Stimulated activated effector memory CD8-positive, alpha-beta T cell treated with anti-CD3 and anti-CD28 coated beads, Interleukin-12 subunit alpha, Interleukin-12 subunit beta, amount 100 ng/mL, for 72 hours (primary cell): ENCODE measurements around the gene CARMIL1.

Experiments used
- ATAC-seq: fragments of 150-1000 bp; cut with Tn5 transposase; 2 replicates; pipeline ENCODE4 v1.10.0; 2021
- DNase-seq, 2 donors: peaks; one replicate each; pipeline ENCODE4 v3.0.0; 2021 to 2022; ENCODE audit warnings: low spot score in 2 of 2
- H3K27ac Mint-ChIP-seq: one replicate; pipeline ENCODE4 v1.8.0; 2022; ENCODE audit warnings: mild to moderate bottlenecking, mixed read lengths
- H3K36me3 Mint-ChIP-seq: one replicate; pipeline ENCODE4 v1.8.0; 2022; ENCODE audit warnings: mild to moderate bottlenecking, mixed read lengths
- H3K4me1 Mint-ChIP-seq: one replicate; pipeline ENCODE4 v1.8.0; 2022; ENCODE audit warnings: mixed read lengths
- H3K4me3 Mint-ChIP-seq: one replicate; pipeline ENCODE4 v1.8.0; 2022; ENCODE audit warnings: mild to moderate bottlenecking, mixed read lengths
- H3K9me3 Mint-ChIP-seq: one replicate; pipeline ENCODE4 v1.8.0; 2022; ENCODE audit warnings: mixed read lengths

CARMIL1 gene

DNA sequence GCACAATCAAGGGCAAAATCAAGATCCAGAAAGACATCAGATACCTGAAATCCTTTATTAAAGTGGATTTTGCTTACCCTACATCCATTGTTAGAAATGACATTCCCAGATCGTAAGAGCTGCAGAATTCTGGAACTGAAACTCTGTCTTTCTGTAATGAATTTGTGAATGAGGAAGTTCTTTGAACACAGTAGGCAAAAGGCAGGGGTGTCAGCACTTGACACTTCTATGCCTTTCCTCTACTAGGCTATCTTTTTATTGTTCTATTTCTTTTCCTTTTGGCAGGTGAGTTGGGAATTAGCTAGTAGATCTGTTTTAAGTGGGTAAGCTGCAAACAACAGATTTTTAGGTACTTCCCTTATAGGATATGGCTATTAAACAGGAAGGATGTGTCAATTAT is 126.3 kb downstream of the CARMIL1 start:
- Mint-ChIP-seq H3K36me3 (no peaks in the 10 kb centered on the region), H3K9me3 (no peaks in the 10 kb centered on the region), H3K4me1 (no peaks in the 10 kb centered on the region), H3K27ac (no peak overlapping the region), H3K4me3 (no peak overlapping the region)
- ATAC-seq (no peak), DNase-seq (no peak)

DNA sequence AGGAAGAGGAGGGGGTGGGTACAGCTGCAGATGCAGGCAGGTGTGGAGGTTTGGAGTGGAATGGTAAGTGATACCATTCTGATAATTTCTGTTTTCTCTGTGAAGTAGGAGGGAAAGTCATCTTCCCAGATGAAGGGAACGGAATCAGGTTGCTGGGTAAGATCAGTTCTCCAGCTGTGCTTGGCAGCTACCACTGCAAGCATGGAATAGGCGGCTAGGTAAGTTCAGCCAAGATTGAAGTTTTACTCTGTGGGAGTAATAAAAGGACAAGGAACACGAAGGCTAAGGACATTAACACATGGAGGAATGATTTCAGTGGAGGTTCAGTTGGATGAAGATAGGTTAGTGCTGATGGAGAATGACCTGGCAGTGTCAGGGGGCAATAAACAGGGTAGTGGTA is 128.3 kb downstream of the CARMIL1 start:
- H3K27ac Mint-ChIP-seq: no peak overlapping the region
- no peak overlapping the region for H3K4me3 Mint-ChIP-seq
- no peaks in the 10 kb centered on the region for H3K4me1 Mint-ChIP-seq
- no peaks in the 10 kb centered on the region for H3K36me3 Mint-ChIP-seq
- no peak for ATAC-seq
- H3K9me3 Mint-ChIP-seq: no peaks in the 10 kb centered on the region
- no peak for DNase-seq

DNA sequence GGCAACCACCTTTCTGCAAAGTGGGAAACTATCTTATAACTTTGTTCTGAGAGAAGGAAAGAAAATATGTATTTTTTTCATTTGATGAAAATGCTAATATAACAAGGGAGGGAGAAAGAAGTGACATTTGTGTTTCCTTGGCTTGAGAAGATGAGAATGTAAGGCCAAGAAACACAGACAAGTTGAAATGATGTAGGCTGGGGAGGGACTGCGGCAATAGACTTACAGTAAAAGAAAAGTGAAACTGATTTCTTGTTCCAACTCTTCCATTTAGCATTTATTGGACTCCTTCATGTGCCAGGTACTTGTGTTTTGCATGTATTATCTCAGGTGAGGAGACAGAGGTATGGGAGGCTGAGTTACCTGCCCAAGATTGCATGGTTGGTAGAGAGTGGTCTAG is 130.9 kb downstream of the CARMIL1 start:
- Mint-ChIP-seq H3K27ac (no peak overlapping the region), H3K4me1 (no peaks in the 10 kb centered on the region), H3K36me3 (no peaks in the 10 kb centered on the region), H3K9me3 (no peaks in the 10 kb centered on the region), H3K4me3 (no peak overlapping the region)
- ATAC-seq (no peak), DNase-seq (no peak)

DNA sequence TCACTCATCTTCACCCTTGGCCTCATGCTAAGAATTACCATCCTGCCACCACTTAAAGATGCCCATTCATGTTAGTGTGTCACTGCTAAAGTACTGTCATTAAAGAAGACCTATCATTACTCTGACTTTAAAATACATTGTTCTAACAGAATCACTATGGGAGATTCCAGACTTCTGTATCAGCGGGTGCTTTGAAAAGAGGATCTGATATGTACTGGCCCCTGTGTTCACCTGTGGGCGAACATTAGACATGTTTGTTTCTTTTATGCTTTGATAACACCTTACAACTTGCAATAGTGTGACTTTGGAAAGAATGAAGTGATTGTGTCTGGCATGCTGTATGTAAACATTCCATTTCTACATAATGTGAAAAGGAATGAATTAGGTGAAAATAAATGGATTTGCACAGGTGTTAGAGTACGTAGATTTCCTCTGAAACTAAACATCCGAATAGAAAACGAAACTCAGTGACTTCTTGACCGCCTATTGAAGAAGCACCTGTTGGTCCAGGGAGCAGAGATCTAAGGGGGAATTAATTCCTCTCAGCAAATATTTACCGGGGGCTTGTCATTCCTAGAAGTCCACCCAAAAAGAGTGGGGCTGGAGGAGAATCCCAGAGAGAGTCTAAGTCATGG is 132.3 kb downstream of the CARMIL1 start:
- no peaks in the 10 kb centered on the region for H3K4me1 Mint-ChIP-seq
- no peak overlapping the region for H3K27ac Mint-ChIP-seq
- no peaks in the 10 kb centered on the region for H3K9me3 Mint-ChIP-seq
- H3K36me3 Mint-ChIP-seq: no peaks in the 10 kb centered on the region
- ATAC-seq: no peak
- no peak overlapping the region for H3K4me3 Mint-ChIP-seq
- DNase-seq: no peak

DNA sequence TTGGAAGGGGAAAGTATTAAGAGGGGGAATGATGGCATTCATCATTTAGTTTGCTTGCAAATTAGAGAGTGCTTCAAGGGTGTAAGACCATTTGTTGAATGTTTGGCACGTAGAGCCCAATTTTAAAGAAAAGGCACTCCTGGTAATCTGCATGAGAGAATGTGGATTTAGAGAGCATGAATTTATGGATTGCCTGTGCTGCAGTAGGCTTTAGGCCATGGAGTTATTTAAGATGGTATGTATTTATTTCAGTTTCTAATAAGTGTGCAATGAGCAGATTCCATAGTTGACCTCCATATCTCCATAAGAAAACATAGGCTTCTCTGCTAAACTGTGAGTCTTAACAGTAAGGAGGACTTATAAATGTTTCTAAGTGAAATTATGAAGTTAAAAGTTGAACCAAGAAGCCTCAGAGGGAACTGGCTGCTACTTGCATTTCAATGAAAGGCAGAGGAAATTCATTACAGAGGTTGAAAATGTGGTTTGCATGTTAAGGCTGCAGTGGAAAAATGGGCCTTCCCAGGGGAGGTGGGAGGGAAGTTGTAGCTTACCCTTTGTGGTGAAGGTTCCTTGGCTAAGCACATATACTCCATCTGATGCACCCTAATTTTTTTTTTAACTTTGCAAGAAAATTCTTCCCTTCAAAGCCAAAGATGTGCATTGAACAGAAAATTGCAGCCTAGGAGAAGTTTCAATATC is 134.2 kb downstream of the CARMIL1 start:
- no peaks in the 10 kb centered on the region for H3K4me1 Mint-ChIP-seq

DNA sequence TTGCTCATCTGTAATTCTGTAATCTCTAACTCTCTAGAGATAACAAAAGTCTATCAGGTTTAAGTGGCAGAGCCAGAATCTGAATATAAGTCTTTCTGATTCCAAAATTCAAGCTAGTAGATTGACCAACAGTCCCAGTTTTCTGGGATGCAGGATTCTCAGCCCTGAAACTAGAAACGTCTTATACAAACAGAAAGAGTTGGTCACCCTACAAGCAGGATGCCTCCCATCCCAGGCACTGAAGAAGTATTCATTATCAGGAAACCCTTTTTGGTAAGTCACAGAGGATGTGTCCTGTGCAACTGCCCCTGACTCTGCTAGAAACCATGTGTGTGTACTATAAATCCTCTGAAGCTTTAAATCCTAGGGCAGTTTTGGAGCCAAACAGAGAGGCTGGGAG is 135.0 kb downstream of the CARMIL1 start:
- Mint-ChIP-seq H3K36me3 (no peaks in the 10 kb centered on the region), H3K4me3 (no peak overlapping the region), H3K9me3 (no peaks in the 10 kb centered on the region), H3K4me1 (no peaks in the 10 kb centered on the region), H3K27ac (no peak overlapping the region)
- no peak for ATAC-seq
- no peak for DNase-seq

More for the DNA sequence above, 134.2 kb downstream of the CARMIL1 start:
- Mint-ChIP-seq H3K36me3 (no peaks in the 10 kb centered on the region), H3K27ac (no peak overlapping the region), H3K4me3 (no peak overlapping the region), H3K9me3 (no peaks in the 10 kb centered on the region)
- DNase-seq (no peak), ATAC-seq (no peak)

DNA sequence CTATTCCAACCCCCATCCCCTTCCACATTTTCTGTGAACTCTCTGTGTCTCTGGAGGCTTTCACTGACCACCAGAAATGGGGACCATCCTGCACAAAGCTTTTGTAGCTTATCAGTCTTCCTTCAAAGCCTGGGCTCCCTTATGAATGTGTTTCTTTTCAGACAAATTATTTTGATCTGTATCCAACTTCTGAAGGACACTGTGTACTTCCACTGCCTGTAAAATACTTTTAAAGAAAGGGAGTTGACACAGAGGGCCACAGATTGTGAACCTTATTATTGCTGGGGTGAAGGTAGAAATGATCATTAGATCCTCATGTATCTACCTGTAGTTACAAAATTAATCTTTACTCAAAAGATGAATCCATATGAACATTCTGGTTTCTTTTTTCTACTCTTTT is 135.6 kb downstream of the CARMIL1 start:
- H3K4me1 Mint-ChIP-seq: no peaks in the 10 kb centered on the region
- H3K36me3 Mint-ChIP-seq: no peaks in the 10 kb centered on the region
- H3K27ac Mint-ChIP-seq: no peak overlapping the region

DNA sequence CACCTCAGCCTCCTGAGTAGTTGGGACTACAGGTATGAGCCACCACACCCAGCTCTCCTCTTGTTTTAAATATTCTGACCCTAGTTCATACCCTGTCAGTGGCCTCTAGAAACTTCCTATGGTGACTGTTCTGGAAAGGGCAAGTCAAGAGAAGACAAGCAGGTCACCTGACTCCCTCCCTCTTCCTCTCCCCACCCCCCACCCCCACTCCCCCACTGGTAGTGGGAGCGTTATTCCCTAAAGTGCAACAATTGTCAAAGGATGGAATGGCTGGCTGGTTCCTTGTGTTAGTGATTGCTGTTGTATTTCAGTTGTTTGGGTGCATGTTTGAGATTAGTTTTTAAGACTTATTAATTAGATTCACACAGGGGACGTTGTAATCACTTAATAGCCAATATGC is 136.1 kb downstream of the CARMIL1 start:
- DNase-seq (no peak), ATAC-seq (no peak)
- H3K27ac Mint-ChIP-seq: no peak overlapping the region
- no peaks in the 10 kb centered on the region for H3K4me1 Mint-ChIP-seq
- no peaks in the 10 kb centered on the region for H3K9me3 Mint-ChIP-seq
- no peaks in the 10 kb centered on the region for H3K36me3 Mint-ChIP-seq
- H3K4me3 Mint-ChIP-seq: no peak overlapping the region

More for the DNA sequence above, 135.6 kb downstream of the CARMIL1 start:
- H3K4me3 Mint-ChIP-seq: no peak overlapping the region
- no peaks in the 10 kb centered on the region for H3K9me3 Mint-ChIP-seq
- no peak for DNase-seq
- ATAC-seq: no peak

DNA sequence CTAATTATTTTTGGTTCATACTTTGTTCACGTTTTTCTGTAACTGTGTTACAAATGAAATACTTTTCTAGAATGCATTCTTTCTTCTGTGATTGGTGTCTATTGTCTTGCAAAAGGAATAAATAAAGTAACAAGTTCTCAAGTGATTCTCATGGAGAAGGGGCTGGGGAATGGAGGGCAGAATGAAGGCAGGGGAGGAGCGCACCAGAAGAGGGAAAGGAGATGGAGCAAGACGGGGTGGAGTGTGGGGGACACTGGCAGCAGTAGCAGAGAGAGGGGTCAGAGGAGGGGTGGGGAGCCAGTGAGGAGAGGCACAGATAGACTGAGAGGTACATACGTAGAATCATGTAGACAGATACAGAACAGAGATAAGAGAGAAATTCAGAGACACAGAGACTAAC is 136.5 kb downstream of the CARMIL1 start:
- Mint-ChIP-seq H3K4me1 (no peaks in the 10 kb centered on the region), H3K36me3 (no peaks in the 10 kb centered on the region), H3K4me3 (no peak overlapping the region), H3K27ac (no peak overlapping the region), H3K9me3 (no peaks in the 10 kb centered on the region)
- ATAC-seq (no peak), DNase-seq (no peak)

DNA sequence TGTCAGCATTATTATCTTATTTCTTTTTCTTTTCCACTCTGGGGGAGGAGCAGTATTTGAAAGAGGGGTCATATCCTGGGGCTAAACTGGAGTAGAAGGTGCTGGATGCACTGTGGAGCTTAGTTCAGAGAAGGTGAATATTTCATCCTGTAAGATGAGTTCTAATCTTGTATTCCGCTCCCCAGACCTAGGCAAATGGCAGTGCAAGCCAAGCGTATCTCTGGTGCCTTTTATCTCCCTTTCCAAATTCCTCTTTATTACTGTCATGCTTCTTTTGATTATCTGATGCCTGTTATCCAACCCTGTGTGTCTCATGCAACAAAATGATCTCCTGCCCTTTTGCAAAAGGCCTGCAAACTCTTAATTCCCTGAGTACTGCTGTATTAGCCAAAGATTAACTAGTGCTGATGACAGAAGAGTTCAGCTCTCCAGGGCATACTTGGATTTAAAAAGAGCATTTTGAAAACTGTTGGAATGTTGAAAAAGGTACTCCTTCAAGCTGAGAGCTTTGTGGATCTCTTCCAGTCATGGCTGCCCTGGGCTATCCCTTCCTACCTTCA is 138.0 kb downstream of the CARMIL1 start:
- no peak overlapping the region for H3K27ac Mint-ChIP-seq
- no peak for ATAC-seq
- H3K4me3 Mint-ChIP-seq: no peak overlapping the region
- H3K9me3 Mint-ChIP-seq: no peaks in the 10 kb centered on the region
- H3K36me3 Mint-ChIP-seq: no peaks in the 10 kb centered on the region
- no peaks in the 10 kb centered on the region for H3K4me1 Mint-ChIP-seq
- DNase-seq: no peak

DNA sequence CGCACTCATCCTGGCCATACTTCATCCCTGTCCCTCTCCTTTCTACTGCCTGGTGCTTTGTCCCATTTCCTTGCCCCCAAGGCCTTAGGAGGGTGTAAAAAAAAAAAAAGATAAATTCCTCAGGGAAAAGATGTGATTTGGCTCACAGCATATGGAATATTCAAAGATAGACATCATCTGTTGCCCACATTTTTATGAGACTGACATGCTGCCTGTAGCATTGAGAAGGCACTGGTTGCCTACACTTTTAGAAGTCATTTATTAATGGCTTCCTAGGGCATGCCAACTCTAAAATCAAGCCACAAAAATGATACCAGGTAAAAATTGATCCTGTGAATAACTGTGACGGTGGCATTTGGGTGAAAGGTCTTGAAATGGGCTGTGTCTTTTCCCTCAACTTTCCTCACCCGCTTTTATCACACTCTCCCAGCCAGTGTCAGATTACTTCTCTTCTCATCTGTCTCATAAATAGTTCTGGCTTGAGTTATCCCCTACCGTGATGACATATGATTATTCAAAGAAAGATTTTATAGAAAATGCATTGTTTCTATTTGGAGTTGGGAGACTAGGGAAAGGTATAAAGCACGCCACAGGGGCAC is 139.4 kb downstream of the CARMIL1 start:
- ATAC-seq (no peak), DNase-seq (no peak)
- H3K4me1 Mint-ChIP-seq: no peaks in the 10 kb centered on the region
- no peak overlapping the region for H3K27ac Mint-ChIP-seq
- H3K4me3 Mint-ChIP-seq: no peak overlapping the region
- no peaks in the 10 kb centered on the region for H3K36me3 Mint-ChIP-seq
- no peaks in the 10 kb centered on the region for H3K9me3 Mint-ChIP-seq

DNA sequence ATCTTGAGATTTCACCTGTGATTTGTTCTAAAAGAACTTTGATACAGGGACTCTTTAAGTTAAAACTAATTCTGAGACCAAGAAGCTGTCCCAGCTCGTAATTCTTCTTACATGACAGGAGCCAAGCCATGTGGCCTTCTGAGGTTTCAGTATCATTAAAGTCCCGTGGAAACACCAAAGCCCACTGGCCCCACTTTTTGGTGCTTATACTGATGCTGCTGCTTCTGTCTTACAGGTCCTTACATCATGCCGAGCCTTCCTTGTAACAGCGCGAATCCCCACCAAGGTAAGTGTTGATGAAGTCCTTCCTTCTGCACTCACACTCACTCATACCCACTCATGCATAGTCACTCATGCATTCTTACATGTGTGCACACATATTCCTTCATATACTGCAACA is 140.7 kb downstream of the CARMIL1 start:
- Mint-ChIP-seq H3K9me3 (no peaks in the 10 kb centered on the region), H3K27ac (no peak overlapping the region), H3K4me1 (no peaks in the 10 kb centered on the region), H3K4me3 (no peak overlapping the region), H3K36me3 (no peaks in the 10 kb centered on the region)
- no peak for ATAC-seq
- DNase-seq: no peak

DNA sequence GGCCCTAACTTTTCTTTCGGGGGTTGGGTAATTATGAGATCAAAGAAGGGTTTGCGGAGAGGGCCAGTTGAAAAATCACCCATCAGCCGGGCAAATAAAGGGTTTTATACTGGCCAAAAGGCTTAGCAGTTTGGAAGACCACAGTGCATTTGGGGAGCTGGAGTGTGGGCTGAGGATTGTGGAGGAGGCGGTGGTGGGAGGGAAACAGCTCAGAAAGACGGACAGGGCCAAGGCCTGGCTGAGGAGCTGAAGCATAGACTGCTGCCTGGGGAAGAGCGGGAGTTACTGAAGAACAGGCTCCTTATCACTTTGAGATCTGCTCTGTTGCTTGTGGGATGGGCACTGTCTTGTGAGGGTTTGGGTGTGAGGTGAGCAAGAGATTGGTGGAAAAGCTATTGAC is 144.2 kb downstream of the CARMIL1 start:
- Mint-ChIP-seq H3K9me3 (no peaks in the 10 kb centered on the region), H3K36me3 (no peaks in the 10 kb centered on the region), H3K27ac (no peak overlapping the region), H3K4me1 (no peaks in the 10 kb centered on the region), H3K4me3 (no peak overlapping the region)
- ATAC-seq: no peak
- DNase-seq: no peak

DNA sequence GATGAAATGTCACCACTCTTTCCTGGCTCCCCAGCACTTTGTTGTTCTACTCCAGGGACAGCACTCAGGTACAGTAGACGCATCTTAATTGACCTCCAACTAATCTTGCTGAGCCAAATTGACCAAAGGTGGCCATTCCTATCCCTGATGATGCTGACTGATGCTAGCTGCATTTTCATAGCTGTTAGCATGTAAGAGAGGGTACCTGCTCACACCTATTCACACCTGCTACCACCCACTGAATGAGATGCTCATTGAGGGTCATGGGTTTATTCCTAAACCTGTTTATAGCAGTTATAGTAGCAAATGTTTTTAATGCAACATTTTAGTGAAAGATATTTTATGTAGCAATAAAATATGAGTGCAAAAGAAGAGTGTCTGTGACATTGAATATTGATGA is 145.1 kb downstream of the CARMIL1 start:
- Mint-ChIP-seq H3K4me3 (no peak overlapping the region), H3K9me3 (no peaks in the 10 kb centered on the region), H3K27ac (no peak overlapping the region), H3K36me3 (no peaks in the 10 kb centered on the region), H3K4me1 (no peaks in the 10 kb centered on the region)
- ATAC-seq (no peak), DNase-seq (no peak)

DNA sequence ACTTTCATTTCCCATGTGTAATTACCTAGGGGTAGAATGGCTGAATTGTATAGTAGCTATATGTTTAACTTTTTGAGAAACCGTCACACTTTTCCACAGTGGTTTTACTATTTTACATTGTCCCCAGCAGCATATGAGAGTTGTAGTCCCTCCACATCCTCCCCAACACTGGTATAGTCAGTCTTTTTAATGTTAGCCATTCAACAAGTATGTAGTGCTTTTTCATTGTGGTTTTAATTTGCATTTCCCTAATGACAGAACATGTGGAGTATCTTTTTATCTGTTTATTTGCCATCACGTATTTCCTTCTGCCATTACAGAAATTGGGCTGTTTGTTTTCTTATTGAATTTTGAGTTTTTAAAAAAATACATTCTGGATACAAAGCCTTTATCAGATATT is 148.4 kb downstream of the CARMIL1 start:
- no peak for ATAC-seq
- no peaks in the 10 kb centered on the region for H3K4me1 Mint-ChIP-seq
- no peak for DNase-seq
- H3K9me3 Mint-ChIP-seq: no peaks in the 10 kb centered on the region
- no peak overlapping the region for H3K27ac Mint-ChIP-seq
- H3K4me3 Mint-ChIP-seq: no peak overlapping the region
- no peaks in the 10 kb centered on the region for H3K36me3 Mint-ChIP-seq

DNA sequence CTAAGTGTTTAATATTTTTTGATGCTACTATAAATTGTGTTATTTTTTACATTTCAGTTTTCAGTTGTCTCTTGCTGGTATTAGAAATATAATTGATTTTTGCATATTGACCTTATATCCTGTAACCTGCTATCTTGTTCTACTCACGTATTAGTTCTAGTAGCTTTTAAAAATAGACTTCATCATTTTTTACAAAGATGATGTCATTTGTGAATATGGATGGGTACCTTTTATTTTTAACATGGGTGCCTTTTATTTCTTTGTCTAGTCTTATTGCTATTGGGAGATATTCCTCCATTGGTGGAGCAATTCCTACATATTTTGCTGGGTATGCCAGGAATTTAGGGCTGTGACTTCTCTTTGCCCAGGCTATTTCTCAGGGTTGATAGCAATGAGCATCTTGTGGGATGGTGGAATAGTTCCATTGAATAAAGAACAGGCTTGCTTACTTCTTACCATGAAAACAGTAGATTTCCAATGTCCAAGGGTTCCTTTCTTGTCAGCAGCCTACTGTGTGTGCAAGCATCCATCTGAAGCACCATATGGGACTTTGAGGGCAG is 149.7 kb downstream of the CARMIL1 start:
- no peak for ATAC-seq
- Mint-ChIP-seq H3K4me1 (no peaks in the 10 kb centered on the region), H3K27ac (no peak overlapping the region), H3K9me3 (no peaks in the 10 kb centered on the region), H3K4me3 (no peak overlapping the region), H3K36me3 (no peaks in the 10 kb centered on the region)
- DNase-seq: no peak
